ENCODE data around the gene ADSS1.

Gene ADSS1

GRCh38 chr14:104687601-104688504, 36.2 kb upstream of the ADSS1 start:
- DNase-seq (ENCODE audit: low read depth in 1 of 2, low spot score in 1 of 2): no peak

GRCh38 chr14:104688505-104689108, 35.4 kb upstream of the ADSS1 start:
- DNase-seq (ENCODE audit: low read depth in 1 of 2, low spot score in 1 of 2): no peak

- DNase-seq (ENCODE audit: low read depth in 1 of 2, low spot score in 1 of 2): peak; percentile 24 to 44
Measured at GRCh38 chr14:104689109-104689880, 34.7 kb upstream of the ADSS1 start, which contains the start of gene INF2. TSS of gene INF2 (plus strand) at chr14:104689618. CDS start at chr14:104701366, 11,748 bp downstream.

GRCh38 chr14:104689881-104690711, 33.9 kb upstream of the ADSS1 start:
- DNase-seq (ENCODE audit: low read depth in 1 of 2, low spot score in 1 of 2): no peak

- no peak for DNase-seq (ENCODE audit: low read depth in 1 of 2, low spot score in 1 of 2)
Measured at GRCh38 chr14:104690861-104691455, 33.1 kb upstream of the ADSS1 start.

- DNase-seq (ENCODE audit: low read depth in 1 of 2, low spot score in 1 of 2): no peak
Measured at GRCh38 chr14:104691546-104692260, 32.3 kb upstream of the ADSS1 start.

- no peak for DNase-seq (ENCODE audit: low read depth in 1 of 2, low spot score in 1 of 2)
Measured at GRCh38 chr14:104692261-104692938, 31.6 kb upstream of the ADSS1 start.

- no peak for DNase-seq (ENCODE audit: low read depth in 1 of 2, low spot score in 1 of 2)
Measured at GRCh38 chr14:104692939-104693315, 31.1 kb upstream of the ADSS1 start.

- no peak for DNase-seq (ENCODE audit: low read depth in 1 of 2, low spot score in 1 of 2)
Measured at GRCh38 chr14:104693482-104694431, 30.3 kb upstream of the ADSS1 start.

GRCh38 chr14:104694475-104694950, 29.5 kb upstream of the ADSS1 start:
- no peak for DNase-seq (ENCODE audit: low read depth in 1 of 2, low spot score in 1 of 2)

GRCh38 chr14:104694991-104695659, 28.9 kb upstream of the ADSS1 start:
- no peak for DNase-seq (ENCODE audit: low read depth in 1 of 2, low spot score in 1 of 2)

GRCh38 chr14:104695660-104696000, 28.4 kb upstream of the ADSS1 start:
- DNase-seq (ENCODE audit: low read depth in 1 of 2, low spot score in 1 of 2): no peak

- DNase-seq (ENCODE audit: low read depth in 1 of 2, low spot score in 1 of 2): no peak
Measured at GRCh38 chr14:104696671-104697316, 27.2 kb upstream of the ADSS1 start.

GRCh38 chr14:104697317-104697703, 26.7 kb upstream of the ADSS1 start:
- no peak for DNase-seq (ENCODE audit: low read depth in 1 of 2, low spot score in 1 of 2)

- DNase-seq (ENCODE audit: low read depth in 1 of 2, low spot score in 1 of 2): no peak
Measured at GRCh38 chr14:104697892-104698583, 26.0 kb upstream of the ADSS1 start.

GRCh38 chr14:104698688-104699425, 25.2 kb upstream of the ADSS1 start:
- no peak for DNase-seq (ENCODE audit: low read depth in 1 of 2, low spot score in 1 of 2)
